Peyer's patch (tissue), 4 donors: ENCODE measurements around the gene FAM184B. TPM values are rescaled to one million over a fixed set of nuclear protein-coding genes. Genes with fewer than 3 reads are reported as not detected.

Experiments
- DNase-seq, 3 donors: peaks; one replicate each; pipeline ENCODE4 v3.0.0-alpha.2; 2017 to 2019
- H3K27ac ChIP-seq, 4 donors: fragments of 200-600 bp; sonication (generic); one replicate each; pipeline ENCODE4 v1.5.1; 2016 to 2019
- H3K27me3 ChIP-seq, 2 donors: fragments of 200-600 bp; sonication (generic); one replicate each; pipeline ENCODE4 v1.5.1; 2019
- H3K36me3 ChIP-seq, 3 donors: fragments of 200-600 bp; sonication (generic); one replicate each; pipeline ENCODE4 v1.5.1; 2016 to 2019
- H3K4me1 ChIP-seq, 4 donors: fragments of 200-600 bp; sonication (generic); one replicate each; pipeline ENCODE4 v1.5.1; 2016 to 2019
- H3K4me3 ChIP-seq, 4 donors: fragments of 200-600 bp; sonication (generic); 1 replicate in 3 of 4; 2 replicates in 1 of 4; pipeline ENCODE4 v1.5.1; 2016 to 2019; ENCODE audit warnings: mild to moderate bottlenecking in 1 of 4
- H3K9me3 ChIP-seq, 4 donors: fragments of 200-600 bp; sonication (generic); one replicate each; pipeline ENCODE4 v1.5.1; 2016 to 2019; ENCODE audit warnings: mild to moderate bottlenecking in 1 of 4
- POLR2A ChIP-seq, 2 donors: fragments of 450-650 bp; IDR thresholded peaks; one replicate each; pipeline ENCODE4 v1.5.1; 2017; ENCODE audit warnings: antibody characterized with exemption in 2 of 2, mild to moderate bottlenecking in 2 of 2, moderate library complexity in 2 of 2
- total RNA-seq, 4 donors: library from RNA; depleted of rRNA; stranded (reverse); fragments of >200 nt; gene quantifications; one replicate each; pipeline ENCODE4 v1.1.0, GENCODE V29; 2016
- TF ChIP-seq, protein P1 (sequence below), 6 experiments: fragments of 450-650 bp in 4 of 6; fragments of 200-600 bp in 2 of 6; sonication (generic) in 1 of 6; IDR thresholded peaks; one replicate each; pipeline ENCODE4 v1.5.1; 2017 to 2019; ENCODE audit warnings: antibody characterized with exemption in 6 of 6, mild to moderate bottlenecking in 3 of 6, moderate library complexity in 1 of 6

Gene FAM184B
- total RNA-seq, 4 donors from 2014 or later = not detected

- TF ChIP-seq, protein P1, sequence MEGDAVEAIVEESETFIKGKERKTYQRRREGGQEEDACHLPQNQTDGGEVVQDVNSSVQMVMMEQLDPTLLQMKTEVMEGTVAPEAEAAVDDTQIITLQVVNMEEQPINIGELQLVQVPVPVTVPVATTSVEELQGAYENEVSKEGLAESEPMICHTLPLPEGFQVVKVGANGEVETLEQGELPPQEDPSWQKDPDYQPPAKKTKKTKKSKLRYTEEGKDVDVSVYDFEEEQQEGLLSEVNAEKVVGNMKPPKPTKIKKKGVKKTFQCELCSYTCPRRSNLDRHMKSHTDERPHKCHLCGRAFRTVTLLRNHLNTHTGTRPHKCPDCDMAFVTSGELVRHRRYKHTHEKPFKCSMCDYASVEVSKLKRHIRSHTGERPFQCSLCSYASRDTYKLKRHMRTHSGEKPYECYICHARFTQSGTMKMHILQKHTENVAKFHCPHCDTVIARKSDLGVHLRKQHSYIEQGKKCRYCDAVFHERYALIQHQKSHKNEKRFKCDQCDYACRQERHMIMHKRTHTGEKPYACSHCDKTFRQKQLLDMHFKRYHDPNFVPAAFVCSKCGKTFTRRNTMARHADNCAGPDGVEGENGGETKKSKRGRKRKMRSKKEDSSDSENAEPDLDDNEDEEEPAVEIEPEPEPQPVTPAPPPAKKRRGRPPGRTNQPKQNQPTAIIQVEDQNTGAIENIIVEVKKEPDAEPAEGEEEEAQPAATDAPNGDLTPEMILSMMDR (IDR thresholded peaks at IDR 0.05) = no peak
- no peak for TF ChIP-seq POLR2A (IDR thresholded peaks at IDR 0.05)
- Histone ChIP-seq H3K27ac (no peak overlapping the region), H3K9me3 (no peaks in the 10 kb centered on the region), H3K27me3 (no peaks in the 10 kb centered on the region), H3K36me3 (no peaks in the 10 kb centered on the region), H3K4me1 (no peaks in the 10 kb centered on the region), H3K4me3 (no peak overlapping the region)
- no peak for DNase-seq
These were observed 71.7 kb downstream of the FAM184B start for GRCh38 chr4:17709763-17710068.

- Histone ChIP-seq H3K4me3 (no peak overlapping the region), H3K4me1 (no peaks in the 10 kb centered on the region), H3K36me3 (no peaks in the 10 kb centered on the region), H3K9me3 (no peaks in the 10 kb centered on the region), H3K27me3 (no peaks in the 10 kb centered on the region), H3K27ac (no peak overlapping the region)
- DNase-seq = no peak
- TF ChIP-seq, protein P1 (IDR thresholded peaks at IDR 0.05) = no peak
- no peak for TF ChIP-seq POLR2A (IDR thresholded peaks at IDR 0.05)
These were observed 72.2 kb downstream of the FAM184B start for GRCh38 chr4:17708992-17709762.

DNA sequence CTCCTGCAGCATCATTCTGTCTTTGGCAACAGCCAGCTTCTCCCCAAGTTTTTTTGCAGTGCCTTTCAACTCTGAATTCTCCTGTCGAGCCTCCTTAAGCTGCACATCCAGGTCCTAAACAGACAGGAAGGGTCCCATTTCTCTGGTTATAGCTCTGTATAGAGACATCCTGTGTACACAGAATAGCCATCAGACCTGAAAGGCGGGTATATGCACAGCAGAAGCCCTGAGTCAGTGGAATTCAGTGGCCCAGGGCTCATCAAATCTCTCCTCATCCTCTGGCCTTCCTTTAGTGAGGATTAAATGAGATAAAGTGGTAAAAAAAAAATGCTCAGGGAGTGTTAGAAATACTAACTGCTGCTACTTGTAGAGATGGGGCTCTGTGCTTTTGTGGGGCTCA, 73.8 kb downstream of the FAM184B start:
- Histone ChIP-seq H3K9me3 (no peaks in the 10 kb centered on the region), H3K27ac (no peak overlapping the region), H3K4me3 (no peak overlapping the region), H3K36me3 (no peaks in the 10 kb centered on the region), H3K4me1 (no peaks in the 10 kb centered on the region), H3K27me3 (no peaks in the 10 kb centered on the region)
- TF ChIP-seq POLR2A (IDR thresholded peaks at IDR 0.05) = no peak
- TF ChIP-seq, protein P1 (IDR thresholded peaks at IDR 0.05) = no peak
- no peak for DNase-seq

DNA sequence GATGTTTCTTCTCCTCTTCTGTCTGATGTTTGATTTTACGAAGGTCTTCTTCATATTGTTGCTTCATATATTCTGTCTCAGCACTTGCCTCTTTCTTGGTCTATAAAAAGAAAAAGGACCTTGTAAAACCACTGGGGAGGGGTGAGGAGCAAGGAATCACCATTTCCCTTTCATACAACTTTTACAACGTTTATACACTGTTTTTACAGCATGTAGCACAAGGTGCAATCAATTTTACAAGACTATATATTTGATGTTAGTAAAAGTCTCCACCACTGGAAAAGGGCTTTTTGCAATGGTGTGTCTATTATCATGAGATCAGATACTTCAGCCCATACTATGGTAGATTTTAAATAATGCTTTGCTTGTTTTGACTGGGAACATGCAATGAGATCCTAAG, 76.3 kb downstream of the FAM184B start:
- H3K27ac ChIP-seq = no peak overlapping the region
- H3K9me3 ChIP-seq = no peaks in the 10 kb centered on the region
- H3K4me1 ChIP-seq = no peaks in the 10 kb centered on the region
- TF ChIP-seq, protein P1 (IDR thresholded peaks at IDR 0.05) = no peak
- no peak for TF ChIP-seq POLR2A (IDR thresholded peaks at IDR 0.05)
- H3K4me3 ChIP-seq = no peak overlapping the region
- DNase-seq = no peak
- no peaks in the 10 kb centered on the region for H3K27me3 ChIP-seq
- no peaks in the 10 kb centered on the region for H3K36me3 ChIP-seq

DNA sequence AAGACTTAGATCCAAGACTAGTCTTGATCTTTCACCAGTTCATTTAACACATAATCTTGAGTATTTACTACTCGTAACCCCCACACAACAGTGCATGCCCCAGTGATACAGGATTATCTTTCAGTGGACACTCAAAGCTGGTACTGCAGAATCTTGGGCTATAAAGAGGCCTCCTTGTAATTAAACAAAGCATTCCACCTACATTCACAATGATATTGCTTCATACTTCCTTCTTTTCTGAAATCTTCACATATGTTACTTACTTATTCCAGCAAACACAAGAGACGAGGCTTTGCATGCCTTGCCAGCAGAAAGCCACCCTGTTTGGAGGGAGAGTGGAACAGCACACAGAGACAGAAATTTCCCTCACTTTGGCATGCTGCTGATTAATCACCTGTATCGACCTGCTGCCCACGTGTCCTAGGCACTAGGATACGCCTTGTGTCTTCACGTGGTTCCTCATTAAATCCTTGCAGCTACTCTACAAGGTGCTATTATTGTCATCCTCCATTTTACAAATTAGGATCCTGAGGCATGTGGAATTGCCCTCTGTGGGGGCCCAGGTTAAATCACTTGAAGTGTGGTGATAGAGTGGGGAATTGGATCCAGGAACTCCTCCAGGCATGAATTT, 77.3 kb downstream of the FAM184B start:
- Histone ChIP-seq H3K4me1 (no peaks in the 10 kb centered on the region), H3K27ac (no peak overlapping the region), H3K9me3 (no peaks in the 10 kb centered on the region), H3K4me3 (no peak overlapping the region), H3K36me3 (no peaks in the 10 kb centered on the region), H3K27me3 (no peaks in the 10 kb centered on the region)
- TF ChIP-seq, protein P1 (IDR thresholded peaks at IDR 0.05) = no peak
- no peak for TF ChIP-seq POLR2A (IDR thresholded peaks at IDR 0.05)
- no peak for DNase-seq
